LNCAP (cell line): ENCODE results near the gene TP73.

Experiments used
- CTCF ChIP-seq: fragments of 450-650 bp; IDR thresholded peaks from 2 replicates; pipeline ENCODE4 v1.5.1; 2017; ENCODE audit warnings: mild to moderate bottlenecking

Gene TP73

DNA sequence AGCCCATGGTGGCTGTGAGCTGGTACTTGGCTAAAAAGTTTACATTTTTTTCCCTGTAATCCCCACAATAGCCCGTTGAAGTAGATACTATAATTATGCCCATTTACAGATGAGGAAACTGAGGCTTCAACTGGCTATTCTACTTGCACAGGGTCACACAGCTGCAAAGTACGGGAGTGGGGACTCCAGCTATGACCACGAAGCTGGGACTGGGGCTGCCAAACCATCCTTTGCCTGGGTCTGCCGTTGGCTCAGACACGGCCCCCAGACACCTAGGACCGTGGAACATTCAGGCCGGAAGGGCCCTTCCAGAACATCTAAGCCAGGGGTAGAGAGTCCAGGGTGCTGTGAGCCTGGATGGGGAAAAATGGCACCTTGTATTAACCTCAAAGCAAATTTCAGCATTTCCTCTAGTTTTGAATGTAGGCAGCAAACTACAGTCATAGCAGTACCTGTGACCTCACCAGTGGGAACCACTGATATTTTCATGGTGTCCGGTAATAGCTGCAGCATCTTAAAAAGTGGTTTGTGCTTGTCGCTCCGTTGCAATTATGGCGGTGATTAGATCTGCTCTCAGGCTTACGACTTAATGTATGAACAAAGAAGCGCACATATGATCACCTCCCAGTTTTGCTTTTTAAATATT lies 4.3 kb downstream of the TP73 start:
- TF ChIP-seq CTCF, result no peak

- no peak for TF ChIP-seq CTCF
Measured at GRCh38 chr1:3657096-3657475, 4.8 kb downstream of the TP73 start.

GRCh38 chr1:3657578-3658230 lies 5.4 kb downstream of the TP73 start:
- no peak for TF ChIP-seq CTCF

DNA sequence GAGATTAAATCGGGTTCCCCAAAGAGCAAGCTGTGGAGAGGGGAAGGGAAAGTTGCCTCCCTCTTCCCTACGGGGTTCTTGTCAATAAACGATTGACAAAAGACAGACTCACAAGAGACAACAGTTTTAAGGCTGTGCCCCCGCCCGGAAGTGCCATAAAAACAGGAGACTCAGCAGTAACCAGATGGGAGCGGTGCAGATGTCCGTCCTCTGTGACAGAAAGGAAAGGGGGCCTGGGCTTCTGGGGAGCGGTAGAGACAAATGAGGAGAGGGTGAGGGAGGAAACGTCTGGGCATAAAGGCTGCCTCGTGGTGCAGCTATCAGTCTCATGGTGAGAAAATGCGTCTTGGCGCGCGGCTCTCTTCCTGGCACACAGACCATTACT lies 5.9 kb downstream of the TP73 start:
- no peak for TF ChIP-seq CTCF

GRCh38 chr1:3659093-3659492 lies 6.8 kb downstream of the TP73 start:
- no peak for TF ChIP-seq CTCF

DNA sequence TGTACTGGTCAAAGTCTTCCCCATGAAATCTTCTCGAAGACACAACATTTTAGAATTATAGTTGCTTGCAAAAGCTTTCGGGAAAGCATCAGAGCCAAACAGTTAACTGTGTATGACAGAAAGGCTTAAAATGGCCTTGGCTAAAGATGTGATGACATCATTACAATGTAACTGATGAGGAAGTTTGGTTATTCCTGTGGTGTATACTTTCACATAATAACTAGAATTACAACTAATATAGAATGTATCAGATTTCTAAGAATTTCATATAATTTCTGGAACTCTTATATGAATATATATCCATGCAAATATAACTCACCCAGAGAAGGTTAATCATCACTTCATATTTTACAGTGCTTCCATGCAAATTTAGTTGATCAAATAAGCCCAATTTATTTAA lies 8.4 kb downstream of the TP73 start:
- TF ChIP-seq CTCF, result no peak

GRCh38 chr1:3661631-3662030 lies 9.3 kb downstream of the TP73 start:
- no peak for TF ChIP-seq CTCF
